ENCODE data around the gene DNPH1. TPM values are rescaled to one million over a fixed set of nuclear protein-coding genes. Genes with fewer than 3 reads are reported as not detected.

The DNPH1 gene
- total RNA-seq, 4 donors from 2014 or later: 42.3 to 87.6 (median 69.2) TPM

- TF ChIP-seq CTCF (IDR thresholded peaks at IDR 0.05 in 4 of 5, conservative IDR thresholded peaks at IDR 0.05 in 1 of 5): no peak
- TF ChIP-seq POLR2A (IDR thresholded peaks at IDR 0.05): no peak
- H3K36me3 ChIP-seq: peaks cover 0 to 61% of the 10 kb centered on the region in 2 donors
- DNase-seq: no peak
- intact Hi-C loops (cut with DNase I; ENCODE audit: low total_unique reads): no loop called here
- H3K4me3 ChIP-seq: no peak overlapping the region
- H3K27me3 ChIP-seq: no peaks in the 10 kb centered on the region
- ATAC-seq: no peak
- H3K27ac ChIP-seq: no peak overlapping the region
- no peaks in the 10 kb centered on the region for H3K9me3 ChIP-seq
- in situ Hi-C loops (cut with MboI; ENCODE audit: low sequenced_read_pairs in 4 of 4): no loop called here
- H3K4me1 ChIP-seq: no peaks in the 10 kb centered on the region
Measured at GRCh38 chr6:43220439-43220951, 8.8 kb downstream of the DNPH1 start.

DNA sequence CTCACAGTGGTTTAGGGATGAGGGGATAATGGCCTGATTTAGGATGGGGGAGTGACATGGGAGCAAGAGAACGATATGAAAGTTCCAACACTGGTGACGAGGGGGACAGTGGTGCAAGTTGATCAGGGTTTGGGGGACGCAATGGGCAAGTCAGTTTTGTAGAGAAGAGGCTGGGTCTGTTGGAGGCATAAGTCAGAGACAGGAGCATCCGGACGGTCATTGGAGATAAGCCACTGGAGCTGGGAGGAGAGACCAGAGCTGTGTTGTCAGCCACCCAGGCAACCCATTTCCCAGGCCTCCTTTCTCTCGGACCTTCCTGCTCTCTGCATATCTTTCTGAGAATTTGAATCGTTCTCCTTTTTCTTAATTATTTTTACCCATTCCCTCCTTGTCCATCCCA is 9.5 kb downstream of the DNPH1 start:
- in situ Hi-C loops (cut with MboI; ENCODE audit: low sequenced_read_pairs in 4 of 4) (no loop called here), intact Hi-C loops (cut with DNase I; ENCODE audit: low total_unique reads) (no loop called here)
- no peaks in the 10 kb centered on the region for H3K4me1 ChIP-seq
- H3K9me3 ChIP-seq: no peaks in the 10 kb centered on the region
- TF ChIP-seq POLR2A (IDR thresholded peaks at IDR 0.05) (no peak), CTCF (IDR thresholded peaks at IDR 0.05 in 4 of 5, conservative IDR thresholded peaks at IDR 0.05 in 1 of 5) (no peak)
- ATAC-seq (no peak), DNase-seq (no peak)
- no peak overlapping the region for H3K4me3 ChIP-seq
- no peaks in the 10 kb centered on the region for H3K27me3 ChIP-seq
- H3K36me3 ChIP-seq: peaks cover 0 to 68% of the 10 kb centered on the region in 2 donors
- H3K27ac ChIP-seq: no peak overlapping the region

- ATAC-seq (no peak), DNase-seq (no peak)
- no peak overlapping the region for H3K4me3 ChIP-seq
- intact Hi-C loops (cut with DNase I; ENCODE audit: low total_unique reads): no loop called here
- peaks cover 0 to 65% of the 10 kb centered on the region in 2 donors for H3K36me3 ChIP-seq
- TF ChIP-seq CTCF (IDR thresholded peaks at IDR 0.05 in 4 of 5, conservative IDR thresholded peaks at IDR 0.05 in 1 of 5) (no peak), POLR2A (IDR thresholded peaks at IDR 0.05) (no peak)
- no peaks in the 10 kb centered on the region for H3K9me3 ChIP-seq
- in situ Hi-C loops (cut with MboI; ENCODE audit: low sequenced_read_pairs in 4 of 4): no loop called here
- no peaks in the 10 kb centered on the region for H3K27me3 ChIP-seq
- no peaks in the 10 kb centered on the region for H3K4me1 ChIP-seq
- H3K27ac ChIP-seq: no peak overlapping the region
Measured at GRCh38 chr6:43219119-43219518, 10.2 kb downstream of the DNPH1 start.

DNA sequence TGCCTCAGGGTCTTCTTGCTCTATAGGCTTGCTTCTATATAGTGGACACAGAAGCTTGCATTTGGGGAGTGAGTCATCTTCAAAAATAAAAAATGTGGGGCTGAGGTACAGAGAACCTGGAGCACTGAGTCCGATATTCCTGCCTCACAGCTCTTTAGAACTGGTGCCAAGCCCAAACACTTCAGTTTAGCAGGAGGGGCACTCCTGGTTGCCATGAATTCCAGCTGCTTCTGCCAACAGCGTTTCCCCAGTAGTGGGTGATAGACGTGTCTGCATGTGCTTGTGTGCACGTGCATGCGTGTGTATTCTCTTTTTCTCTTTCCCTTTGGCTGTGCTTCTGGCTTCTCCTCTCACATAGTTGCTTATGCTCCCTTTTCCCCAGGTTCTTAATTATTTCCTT is 11.9 kb downstream of the DNPH1 start:
- Histone ChIP-seq H3K9me3 (no peaks in the 10 kb centered on the region), H3K4me3 (no peak overlapping the region), H3K4me1 (no peaks in the 10 kb centered on the region), H3K27ac (no peak overlapping the region), H3K36me3 (peaks cover 0 to 57% of the 10 kb centered on the region in 2 donors), H3K27me3 (no peaks in the 10 kb centered on the region)
- no peak for TF ChIP-seq CTCF (IDR thresholded peaks at IDR 0.05 in 4 of 5, conservative IDR thresholded peaks at IDR 0.05 in 1 of 5)
- no peak for TF ChIP-seq POLR2A (IDR thresholded peaks at IDR 0.05)
- intact Hi-C loops (cut with DNase I; ENCODE audit: low total_unique reads) (no loop called here), in situ Hi-C loops (cut with MboI; ENCODE audit: low sequenced_read_pairs in 4 of 4) (no loop called here)
- DNase-seq: no peak
- no peak for ATAC-seq

DNA sequence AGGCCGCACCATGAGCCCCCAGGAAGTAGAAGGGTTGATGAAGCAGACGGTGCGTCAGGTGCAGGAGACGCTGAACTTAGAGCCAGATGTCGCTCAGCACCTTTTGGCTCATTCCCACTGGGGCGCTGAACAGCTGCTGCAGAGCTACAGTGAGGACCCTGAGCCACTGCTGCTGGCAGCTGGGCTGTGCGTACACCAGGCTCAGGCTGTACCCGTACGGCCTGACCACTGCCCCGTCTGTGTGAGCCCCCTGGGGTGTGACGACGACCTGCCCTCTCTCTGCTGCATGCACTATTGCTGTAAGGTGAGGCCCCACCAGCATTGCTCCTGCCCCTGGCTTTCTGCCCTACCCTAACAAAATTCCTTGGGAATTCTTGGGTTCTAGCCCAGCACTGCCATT is 13.1 kb downstream of the DNPH1 start:
- Histone ChIP-seq H3K36me3 (peaks cover 0 to 57% of the 10 kb centered on the region in 2 donors), H3K4me3 (no peak overlapping the region), H3K4me1 (no peaks in the 10 kb centered on the region), H3K27ac (no peak overlapping the region), H3K27me3 (no peaks in the 10 kb centered on the region), H3K9me3 (no peaks in the 10 kb centered on the region)
- TF ChIP-seq CTCF (IDR thresholded peaks at IDR 0.05 in 4 of 5, conservative IDR thresholded peaks at IDR 0.05 in 1 of 5) (no peak), POLR2A (IDR thresholded peaks at IDR 0.05) (no peak)
- in situ Hi-C loops (cut with MboI; ENCODE audit: low sequenced_read_pairs in 4 of 4) (no loop called here), intact Hi-C loops (cut with DNase I; ENCODE audit: low total_unique reads) (no loop called here)
- DNase-seq: no peak
- no peak for ATAC-seq
